Nephron progenitor cell (in vitro differentiated cells): ENCODE results near the gene RAB4B.

ENCODE experiments used
- DNase-seq: peaks from one replicate; pipeline ENCODE4 v3.0.0; 2021
- H3K27ac Mint-ChIP-seq: 2 replicates; pipeline ENCODE4 v1.8.0; 2021; ENCODE audit warnings: mild to moderate bottlenecking, moderate library complexity, mixed read lengths
- H3K27me3 Mint-ChIP-seq: 2 replicates; pipeline ENCODE4 v1.8.0; 2021; ENCODE audit warnings: mild to moderate bottlenecking, low read depth, mixed read lengths; ENCODE audit not compliant: poor library complexity
- H3K36me3 Mint-ChIP-seq: 2 replicates; pipeline ENCODE4 v1.8.0; 2021; ENCODE audit warnings: low read depth, mixed read lengths
- H3K4me1 Mint-ChIP-seq: 2 replicates; pipeline ENCODE4 v1.8.0; 2021; ENCODE audit warnings: mixed read lengths
- H3K4me3 Mint-ChIP-seq: 2 replicates; pipeline ENCODE4 v1.8.0; 2021; ENCODE audit warnings: mild to moderate bottlenecking, moderate library complexity, mixed read lengths
- H3K9me3 Mint-ChIP-seq: 2 replicates; pipeline ENCODE4 v1.8.0; 2021; ENCODE audit warnings: mild to moderate bottlenecking, moderate library complexity, mixed read lengths
- CTCF ChIP-seq: fragments of 200-600 bp; sonication (generic); IDR thresholded peaks from 2 replicates; pipeline ENCODE4 v1.5.0; 2021; ENCODE audit warnings: antibody characterized with exemption

RAB4B gene

DNA sequence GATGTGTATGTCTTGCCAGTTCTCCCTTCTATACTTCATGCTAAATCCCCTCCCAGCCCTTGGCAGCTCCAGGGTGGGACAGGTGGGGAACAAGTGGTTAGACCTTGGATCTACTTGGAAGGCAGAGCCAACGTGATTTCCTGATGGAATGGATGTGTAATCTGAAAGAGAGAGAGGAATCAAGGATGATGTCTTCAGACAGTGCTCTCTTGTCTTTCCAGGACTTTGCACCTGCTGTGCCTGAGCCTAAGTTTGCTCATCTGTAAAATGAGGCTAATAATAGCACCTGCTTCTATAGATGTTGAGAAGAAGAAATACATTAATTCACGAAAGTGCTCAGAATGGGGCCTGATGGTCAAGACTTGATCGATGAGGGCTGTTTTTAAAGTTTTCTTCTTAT is 13.9 kb downstream of the RAB4B start:
- Mint-ChIP-seq H3K4me3 (no peak overlapping the region), H3K9me3 (no peaks in the 10 kb centered on the region), H3K4me1 (peaks cover 26% of the 10 kb centered on the region), H3K27ac (peak overlapping the region; percentile 51), H3K27me3 (peaks cover 7% of the 10 kb centered on the region), H3K36me3 (peaks cover 6% of the 10 kb centered on the region)
- no peak for TF ChIP-seq CTCF
- DNase-seq = no peak

GRCh38 chr19:40797166-40797962 is 19.3 kb downstream of the RAB4B start:
- H3K4me3 Mint-ChIP-seq = peak overlapping the region; percentile 92
- H3K27ac Mint-ChIP-seq = no peak overlapping the region
- DNase-seq = no peak
- H3K4me1 Mint-ChIP-seq = peaks cover 29% of the 10 kb centered on the region
- H3K9me3 Mint-ChIP-seq = no peaks in the 10 kb centered on the region
- no peaks in the 10 kb centered on the region for H3K27me3 Mint-ChIP-seq
- no peak for TF ChIP-seq CTCF
- H3K36me3 Mint-ChIP-seq = peaks cover 6% of the 10 kb centered on the region

DNA sequence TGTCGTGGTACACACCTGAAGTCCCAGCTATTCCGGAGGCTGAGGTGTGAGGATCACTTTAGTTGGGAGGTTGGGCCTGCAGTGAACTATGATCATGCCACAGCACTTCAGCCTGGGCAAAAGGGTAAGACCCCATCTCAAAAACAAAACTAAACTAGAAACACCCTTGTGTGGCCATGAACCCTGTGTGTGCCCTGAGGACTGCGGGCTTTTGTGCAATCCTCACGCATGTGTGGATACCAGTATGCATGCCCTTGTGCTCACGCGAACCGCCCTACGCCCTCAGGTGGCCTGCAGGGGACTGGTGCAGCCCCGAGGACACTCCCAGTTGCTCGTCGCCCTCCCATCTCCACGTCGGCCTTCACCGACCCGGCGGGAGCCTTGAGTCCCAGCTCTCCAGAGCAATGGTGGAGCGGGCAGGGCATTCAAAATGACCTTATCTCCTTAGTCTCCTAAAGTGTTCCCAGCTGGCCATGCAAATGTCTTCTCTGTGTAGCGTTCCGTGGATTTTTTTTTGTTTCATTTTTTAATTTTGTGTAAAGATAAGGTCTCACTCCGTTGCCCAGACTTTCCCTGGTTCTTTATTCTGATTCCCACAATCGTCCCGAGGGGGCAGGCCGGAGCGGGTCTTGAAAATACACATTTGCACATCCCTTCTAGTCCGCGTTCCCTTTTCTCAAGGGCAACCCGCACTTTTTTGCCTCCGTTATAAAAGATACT is 20.1 kb downstream of the RAB4B start:
- H3K27ac Mint-ChIP-seq = peak overlapping the region; percentile 96
- TF ChIP-seq CTCF = no peak
- H3K4me3 Mint-ChIP-seq = peak overlapping the region; percentile 92
- peaks cover 9% of the 10 kb centered on the region for H3K36me3 Mint-ChIP-seq
- no peaks in the 10 kb centered on the region for H3K27me3 Mint-ChIP-seq
- no peaks in the 10 kb centered on the region for H3K9me3 Mint-ChIP-seq
- H3K4me1 Mint-ChIP-seq = peaks cover 37% of the 10 kb centered on the region
- DNase-seq = peak; percentile 67

DNA sequence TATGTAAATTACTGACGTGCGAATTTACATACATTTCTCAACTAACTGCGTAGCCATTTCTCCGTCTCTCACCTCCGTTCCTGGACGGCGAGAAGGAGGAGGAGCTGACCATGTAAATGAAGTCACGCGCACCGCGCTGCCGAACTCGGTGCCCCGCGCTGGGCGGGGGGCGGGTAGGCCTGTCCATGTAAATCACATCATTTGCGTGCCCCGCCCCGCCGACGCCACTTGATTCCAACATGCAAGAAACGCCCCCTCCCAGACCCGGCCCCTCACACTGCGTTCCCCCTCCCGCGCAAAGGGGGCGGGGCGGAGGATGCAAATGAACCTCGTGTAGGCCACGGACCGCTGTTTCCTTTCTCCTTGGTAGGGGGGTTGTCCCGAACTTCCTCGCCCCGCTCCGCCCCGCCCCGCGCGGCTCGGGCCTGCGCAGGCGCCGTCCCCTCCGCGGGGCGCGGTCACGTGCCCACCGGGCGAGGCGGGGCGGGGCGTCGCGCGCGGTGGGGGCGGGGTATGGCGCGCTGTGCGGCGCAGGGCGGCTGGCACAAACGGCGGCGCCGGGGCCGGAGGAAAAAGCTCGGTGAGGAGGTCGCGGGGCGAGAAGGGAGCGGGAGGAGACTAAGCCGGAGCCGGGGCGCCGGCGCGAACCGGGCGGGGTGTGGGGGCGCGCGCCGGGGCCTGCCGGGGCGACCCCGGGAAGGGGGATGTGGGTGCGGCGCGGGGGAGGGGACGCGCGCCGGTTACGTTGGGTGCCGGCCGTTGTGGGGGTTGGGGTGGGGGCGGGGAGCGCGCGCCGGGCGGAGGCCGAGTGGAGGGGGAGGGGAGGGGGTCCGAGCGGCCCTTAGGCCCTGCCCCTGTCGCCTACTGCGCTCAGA is 20.9 kb downstream of the RAB4B start, which contains the start of gene EGLN2:
TSS of gene EGLN2 (plus strand) at position 509 of the 875 bp plus-strand sequence. CDS start 1,382 bp downstream, outside the sequence.
- DNase-seq = peak; percentile 100
- peaks cover 9% of the 10 kb centered on the region for H3K36me3 Mint-ChIP-seq
- H3K4me1 Mint-ChIP-seq = peaks cover 45% of the 10 kb centered on the region
- peak within 1 kb of the TSS; percentile 97 for H3K4me3 Mint-ChIP-seq
- TF ChIP-seq CTCF = no peak
- H3K9me3 Mint-ChIP-seq = no peaks in the 10 kb centered on the region
- no peaks in the 10 kb centered on the region for H3K27me3 Mint-ChIP-seq
- H3K27ac Mint-ChIP-seq = peak within 1 kb of the TSS; percentile 98

DNA sequence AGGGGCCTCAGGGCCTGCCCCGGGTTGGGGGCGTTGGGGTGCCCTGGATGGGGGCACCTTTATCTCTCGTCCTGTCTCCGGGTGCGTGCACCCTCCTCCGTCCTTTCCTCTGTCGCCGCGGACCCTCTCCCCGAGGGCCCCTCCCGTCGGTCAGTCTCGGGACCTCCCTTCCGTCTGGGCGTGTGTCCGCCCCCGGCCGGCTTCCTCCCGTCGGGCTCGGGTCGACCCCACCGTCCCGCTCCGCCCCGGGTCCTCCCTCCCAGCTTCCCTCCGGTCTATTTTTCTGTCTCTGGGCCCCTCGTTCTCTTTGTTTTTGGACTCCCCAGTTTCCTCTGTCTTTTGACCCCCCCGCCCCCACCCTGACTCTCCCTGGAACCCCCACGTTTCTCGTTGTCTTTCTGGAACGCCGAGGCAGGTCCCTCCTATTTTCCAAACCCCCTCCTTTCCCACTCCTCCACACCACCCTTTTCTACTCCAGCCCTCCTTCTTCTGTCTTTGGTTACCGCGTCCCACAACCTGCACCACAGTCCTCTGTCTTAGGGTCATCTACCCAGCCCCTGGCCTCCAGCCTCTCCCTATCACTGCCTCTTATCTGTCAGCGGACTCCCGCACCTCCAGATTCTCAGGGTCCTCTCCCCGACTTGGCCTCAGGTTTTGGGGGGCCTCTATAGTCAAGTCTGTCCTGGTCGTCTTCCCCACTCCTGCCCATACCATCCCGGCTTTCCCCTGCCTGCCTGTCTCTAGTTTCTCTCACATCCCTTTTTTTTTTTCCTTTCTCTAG is 21.7 kb downstream of the RAB4B start:
- Mint-ChIP-seq H3K4me3 (peak overlapping the region; percentile 97), H3K4me1 (peaks cover 53% of the 10 kb centered on the region), H3K27ac (peak overlapping the region; percentile 98), H3K27me3 (no peaks in the 10 kb centered on the region), H3K9me3 (no peaks in the 10 kb centered on the region), H3K36me3 (peaks cover 9% of the 10 kb centered on the region)
- DNase-seq = peak; percentile 58
- TF ChIP-seq CTCF = no peak
